HepG2 (cell line): ENCODE results near the gene ALG9. TPM values are rescaled to one million over a fixed set of nuclear protein-coding genes. Genes with fewer than 3 reads are reported as not detected.
A peak's percentile ranks its signal among the peaks of the same experiment; 100 is the strongest.

Source experiments
- FOXK2 ChIP-seq: fragments of 450-650 bp; IDR thresholded peaks from 2 replicates; pipeline ENCODE4 v1.6.1; 2016
- FOXP1 ChIP-seq, 2 experiments: fragments of 450-650 bp in 1 of 2; IDR thresholded peaks; 2 replicates each; pipeline ENCODE4 v1.6.1; 2017 to 2018; ENCODE audit warnings: antibody characterized with exemption in 1 of 2
- KDM2A ChIP-seq: sonication (generic); formaldehyde crosslinking; IDR thresholded peaks from 2 replicates; pipeline ENCODE4 v1.4.0; 2020; ENCODE audit warnings: low read depth, missing genetic modification reagents, borderline replicate concordance
- KLF15 ChIP-seq: sonication (generic); formaldehyde crosslinking; IDR thresholded peaks from 2 replicates; pipeline ENCODE4 v1.8.1; 2023; ENCODE audit warnings: borderline replicate concordance, mild to moderate bottlenecking, inconsistent platforms, missing genetic modification reagents, mixed read lengths
- RFX5 ChIP-seq: IDR thresholded peaks from 2 replicates; pipeline ENCODE4 v1.6.1; 2011; ENCODE audit warnings: low read depth, low read length, improper control_type of control experiment
- ZBTB1 ChIP-seq: sonication (generic); formaldehyde crosslinking; IDR thresholded peaks from 2 replicates; pipeline ENCODE4 v1.4.0; 2020; ENCODE audit warnings: missing genetic modification reagents, borderline replicate concordance
- ZFY ChIP-seq: sonication (generic); formaldehyde crosslinking; IDR thresholded peaks from 2 replicates; pipeline ENCODE4 v1.4.0; 2020; ENCODE audit warnings: missing genetic modification reagents
- ZNF503 ChIP-seq: sonication (generic); formaldehyde crosslinking; IDR thresholded peaks from 2 replicates; pipeline ENCODE4 v1.4.0; 2020; ENCODE audit warnings: missing genetic modification reagents
- ZNF646 ChIP-seq: sonication (generic); formaldehyde crosslinking; IDR thresholded peaks from 2 replicates; pipeline ENCODE4 v1.9.0; 2021; ENCODE audit warnings: mild to moderate bottlenecking, missing genetic modification reagents
- ZNF703 ChIP-seq: sonication (generic); formaldehyde crosslinking; IDR thresholded peaks from 2 replicates; pipeline ENCODE4 v1.5.1; 2020; ENCODE audit warnings: missing genetic modification reagents, mild to moderate bottlenecking, moderate library complexity, borderline replicate concordance
- polyA plus RNA-seq, 8 experiments: library from polyadenylated mRNA; depleted of rRNA in 3 of 8; stranded (reverse) in 7 of 8; unstranded in 1 of 8; fragments of >200 nt; fragmentation: Illumina TruSeq in 4 of 8; extraction: Trizol in 4 of 8; gene quantifications; 2 replicates each; pipeline versions ENCODE4 v1.2.1 to v1.2.3, GENCODE V29; 2011 to 2016; ENCODE audit warnings: low read depth in 4 of 8, missing spikeins in 1 of 8, mixed read lengths in 1 of 8; ENCODE audit not compliant: insufficient read depth in 1 of 8
- total RNA-seq, 5 experiments: library from RNA; depleted of rRNA; stranded (reverse); fragments of >200 nt; fragmentation: Illumina TruSeq; extraction: Trizol; gene quantifications; 2 replicates each; pipeline ENCODE4 v1.2.3, GENCODE V29; 2016; ENCODE audit warnings: low read depth in 1 of 5
- TF ChIP-seq, protein P1 (sequence below): sonication (generic); formaldehyde crosslinking; IDR thresholded peaks from 2 replicates; pipeline ENCODE4 v1.8.1; 2023; ENCODE audit warnings: mild to moderate bottlenecking, missing genetic modification reagents
- TF ChIP-seq, protein P2 (sequence below): sonication (generic); formaldehyde crosslinking; IDR thresholded peaks from 2 replicates; pipeline ENCODE4 v1.5.1; 2020; ENCODE audit warnings: mild to moderate bottlenecking, missing genetic modification reagents, moderate library complexity
- TF ChIP-seq, protein P3 (sequence below): sonication (generic); formaldehyde crosslinking; IDR thresholded peaks from 2 replicates; pipeline ENCODE4 v1.4.0; 2020; ENCODE audit warnings: missing genetic modification reagents, mild to moderate bottlenecking, borderline replicate concordance
- TF ChIP-seq, protein P4 (sequence below): sonication (generic); formaldehyde crosslinking; IDR thresholded peaks from 2 replicates; pipeline ENCODE4 v1.9.0; 2021; ENCODE audit warnings: missing genetic modification reagents, mild to moderate bottlenecking, borderline replicate concordance

Gene ALG9
- total and polyA plus RNA-seq, 2 of the 13 experiments (the other 11 are each of a cell fraction or from before 2014, with no cell fraction given) = 39.4 to 40.6 TPM

DNA sequence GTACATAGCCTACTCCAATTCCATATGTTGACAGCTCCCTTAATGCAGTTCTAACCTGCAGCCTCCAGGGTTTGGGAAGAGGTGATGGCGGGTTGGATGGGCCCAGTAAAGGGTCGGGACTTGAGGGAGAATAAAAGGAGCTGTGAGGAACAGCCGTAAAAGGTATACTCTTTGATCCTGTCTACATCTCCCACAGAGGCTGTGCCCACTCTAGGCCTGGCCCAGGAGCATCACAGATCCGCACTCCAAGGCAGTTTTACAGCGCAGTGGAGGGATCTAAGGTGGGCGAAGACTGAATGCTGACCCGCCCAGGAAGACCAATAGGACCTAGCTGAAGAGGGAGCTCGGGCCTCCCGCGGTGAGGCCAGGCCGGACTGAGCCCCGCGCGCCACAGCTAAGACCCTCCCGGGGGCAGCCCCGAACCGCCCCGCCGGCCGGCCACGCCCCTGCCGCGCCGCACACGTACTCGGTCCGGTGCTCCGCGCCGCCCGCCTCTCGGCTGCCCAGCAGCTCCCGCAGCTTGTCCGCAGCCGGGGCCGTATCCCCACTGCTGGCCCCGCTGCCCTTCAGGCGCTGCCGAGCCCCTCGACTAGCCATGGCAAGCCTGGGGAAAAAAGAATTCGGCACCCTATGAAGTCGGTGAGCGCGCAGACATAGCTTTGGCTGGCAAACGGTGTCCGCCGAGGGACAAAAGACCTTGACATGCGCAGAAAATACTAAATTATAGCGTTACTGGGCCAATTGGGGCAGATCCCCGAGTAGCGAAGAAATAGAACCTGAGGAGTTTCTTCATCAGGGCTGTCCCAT lies at the start of gene ALG9 (continued):
- TF ChIP-seq ZBTB1 (CRISPR knock-in tag) (no peak), ZNF703 (CRISPR knock-in tag) (no peak; the same call in 1 of the 2 replicates), RFX5 (no peak), KDM2A (peak; percentile 62; the same call in 1 of the 2 replicates), ZFY (peak; percentile 96), FOXK2 (no peak), ZNF503 (CRISPR knock-in tag) (0 out of 2 replicates have a peak, but pooled peaks have one; percentile 36), FOXP1 (IDR thresholded peaks at IDR 0.05) (no peak), FOXP1 (CRISPR knock-in tag; IDR thresholded peaks at IDR 0.05) (no peak), ZNF646 (CRISPR knock-in tag) (no peak), KLF15 (CRISPR knock-in tag) (no peak)
- TF ChIP-seq, protein P1, sequence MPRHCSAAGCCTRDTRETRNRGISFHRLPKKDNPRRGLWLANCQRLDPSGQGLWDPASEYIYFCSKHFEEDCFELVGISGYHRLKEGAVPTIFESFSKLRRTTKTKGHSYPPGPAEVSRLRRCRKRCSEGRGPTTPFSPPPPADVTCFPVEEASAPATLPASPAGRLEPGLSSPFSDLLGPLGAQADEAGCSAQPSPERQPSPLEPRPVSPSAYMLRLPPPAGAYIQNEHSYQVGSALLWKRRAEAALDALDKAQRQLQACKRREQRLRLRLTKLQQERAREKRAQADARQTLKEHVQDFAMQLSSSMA (CRISPR knock-in tag) = no peak
- TF ChIP-seq, protein P2, sequence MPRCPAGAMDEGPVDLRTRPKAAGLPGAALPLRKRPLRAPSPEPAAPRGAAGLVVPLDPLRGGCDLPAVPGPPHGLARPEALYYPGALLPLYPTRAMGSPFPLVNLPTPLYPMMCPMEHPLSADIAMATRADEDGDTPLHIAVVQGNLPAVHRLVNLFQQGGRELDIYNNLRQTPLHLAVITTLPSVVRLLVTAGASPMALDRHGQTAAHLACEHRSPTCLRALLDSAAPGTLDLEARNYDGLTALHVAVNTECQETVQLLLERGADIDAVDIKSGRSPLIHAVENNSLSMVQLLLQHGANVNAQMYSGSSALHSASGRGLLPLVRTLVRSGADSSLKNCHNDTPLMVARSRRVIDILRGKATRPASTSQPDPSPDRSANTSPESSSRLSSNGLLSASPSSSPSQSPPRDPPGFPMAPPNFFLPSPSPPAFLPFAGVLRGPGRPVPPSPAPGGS (CRISPR knock-in tag) = peak; percentile 92
- TF ChIP-seq, protein P3, sequence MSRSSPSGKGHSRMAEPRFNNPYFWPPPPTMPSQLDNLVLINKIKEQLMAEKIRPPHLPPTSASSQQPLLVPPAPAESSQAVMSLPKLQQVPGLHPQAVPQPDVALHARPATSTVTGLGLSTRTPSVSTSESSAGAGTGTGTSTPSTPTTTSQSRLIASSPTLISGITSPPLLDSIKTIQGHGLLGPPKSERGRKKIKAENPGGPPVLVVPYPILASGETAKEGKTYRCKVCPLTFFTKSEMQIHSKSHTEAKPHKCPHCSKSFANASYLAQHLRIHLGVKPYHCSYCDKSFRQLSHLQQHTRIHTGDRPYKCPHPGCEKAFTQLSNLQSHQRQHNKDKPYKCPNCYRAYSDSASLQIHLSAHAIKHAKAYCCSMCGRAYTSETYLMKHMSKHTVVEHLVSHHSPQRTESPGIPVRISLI = no peak; the same call in 1 of the 2 replicates
- TF ChIP-seq, protein P4, sequence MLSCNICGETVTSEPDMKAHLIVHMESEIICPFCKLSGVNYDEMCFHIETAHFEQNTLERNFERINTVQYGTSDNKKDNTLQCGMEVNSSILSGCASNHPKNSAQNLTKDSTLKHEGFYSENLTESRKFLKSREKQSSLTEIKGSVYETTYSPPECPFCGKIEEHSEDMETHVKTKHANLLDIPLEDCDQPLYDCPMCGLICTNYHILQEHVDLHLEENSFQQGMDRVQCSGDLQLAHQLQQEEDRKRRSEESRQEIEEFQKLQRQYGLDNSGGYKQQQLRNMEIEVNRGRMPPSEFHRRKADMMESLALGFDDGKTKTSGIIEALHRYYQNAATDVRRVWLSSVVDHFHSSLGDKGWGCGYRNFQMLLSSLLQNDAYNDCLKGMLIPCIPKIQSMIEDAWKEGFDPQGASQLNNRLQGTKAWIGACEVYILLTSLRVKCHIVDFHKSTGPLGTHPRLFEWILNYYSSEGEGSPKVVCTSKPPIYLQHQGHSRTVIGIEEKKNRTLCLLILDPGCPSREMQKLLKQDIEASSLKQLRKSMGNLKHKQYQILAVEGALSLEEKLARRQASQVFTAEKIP (CRISPR knock-in tag) = no peak
